AG04449 (cell line): ENCODE measurements around the gene TRIM34.

Experiments used
- CTCF ChIA-PET: fragments of 350-600 bp; formaldehyde crosslinking; extraction: SDS; loops from one replicate; lab custom pipeline; 2021; ENCODE audit warnings: antibody characterized with exemption; lab: Yijun Ruan, JAX
- POLR2A ChIA-PET: fragments of 400-600, 350-600 bp; formaldehyde crosslinking; extraction: SDS; loops from one replicate; lab custom pipeline; 2020; ENCODE audit warnings: antibody characterized with exemption, inconsistent platforms; lab: Yijun Ruan, JAX
- DNase-seq: peaks from one replicate; pipeline ENCODE4 v3.0.0-alpha.2; 2010; ENCODE audit warnings: low read depth, low spot score
- H3K4me3 ChIP-seq: 2 replicates; pipeline ENCODE4 v1.5.1; 2011; ENCODE audit warnings: low read depth, mild to moderate bottlenecking, control low read depth, low read length
- CTCF ChIP-seq: IDR thresholded peaks from one replicate; pipeline ENCODE4 v1.5.1; 2011; ENCODE audit warnings: mild to moderate bottlenecking, moderate library complexity, low read length, control low read depth, inconsistent platforms; ENCODE audit not compliant: insufficient read depth; ENCODE audit errors: missing control alignments

TRIM34 gene

GRCh38 chr11:5684036-5684645 is 59.3 kb downstream of the TRIM34 start:
- TF ChIP-seq CTCF: no peak
- DNase-seq: no peak
- POLR2A ChIA-PET: interaction anchor here (1.5 kb wide), 1 partner anchor 64 kb away, joined by 9 read pairs; no protein-coding TSS in a partner anchor
- CTCF ChIA-PET: interaction anchor here (0.7 to 2.2 kb wide), 14 partner anchors 9 to 208 kb away, joined by 3 to 9 read pairs (median 4); no protein-coding TSS in a partner anchor
- H3K4me3 ChIP-seq: peak overlapping the region; percentile 63

- peak within 1 kb of the TSS; percentile 63 for H3K4me3 ChIP-seq
- ChIA-PET CTCF (interaction anchor here (0.7 to 2.2 kb wide), 13 partner anchors 10 to 132 kb away, joined by 3 to 9 read pairs (median 4); no protein-coding TSS in a partner anchor), POLR2A (interaction anchor here (1.5 kb wide), 1 partner anchor 65 kb away, joined by 9 read pairs; no protein-coding TSS in a partner anchor)
- TF ChIP-seq CTCF: peak; percentile 62
- DNase-seq: peak; percentile 91
Measured at GRCh38 chr11:5684646-5685362, 60.0 kb downstream of the TRIM34 start, which contains the start of gene TRIM5. Gene TRIM5, minus strand, starts transcription at chr11:5685074. Its CDS starts 4,897 bp downstream, at chr11:5680177.

- no peak overlapping the region for H3K4me3 ChIP-seq
- no peak for DNase-seq
- ChIA-PET CTCF (no interaction called here), POLR2A (no interaction called here)
- TF ChIP-seq CTCF: no peak
Measured at GRCh38 chr11:5686426-5686825, 61.6 kb downstream of the TRIM34 start.

- ChIA-PET POLR2A (no interaction called here), CTCF (interaction anchor here (1.7 kb wide), 1 partner anchor 85 kb away, joined by 3 read pairs; no protein-coding TSS in a partner anchor)
- TF ChIP-seq CTCF: no peak
- H3K4me3 ChIP-seq: no peak overlapping the region
- DNase-seq: no peak
Measured at GRCh38 chr11:5688482-5688881, 63.7 kb downstream of the TRIM34 start.

GRCh38 chr11:5689551-5689983 is 64.8 kb downstream of the TRIM34 start, which contains the start of gene TRIM22:
Gene TRIM22, plus strand, starts transcription at chr11:5689790. Its CDS starts 6,443 bp downstream, at chr11:5696233.
- peak; percentile 36 for DNase-seq
- no peak for TF ChIP-seq CTCF
- ChIA-PET POLR2A (interaction anchor here (0.5 to 0.6 kb wide), 2 partner anchors 13 to 322 kb away, joined by 3 read pairs; no protein-coding TSS in a partner anchor), CTCF (interaction anchor here (1.2 to 2.3 kb wide), 5 partner anchors 29 to 213 kb away, joined by 3 to 6 read pairs (median 4); no protein-coding TSS in a partner anchor)
- peak within 1 kb of the TSS; percentile 58 for H3K4me3 ChIP-seq
